IPS DF 6.9 (cell line): ENCODE measurements around the gene MYO1C.
"Not testable (repeated sequence)": the region's sequence is repeated elsewhere in the genome, so short reads cannot be mapped to it uniquely, and the experiment has no call there.

Experiments used
- DNase-seq: peaks from one replicate; pipeline ENCODE4 v3.0.0-alpha.2; 2013; ENCODE audit warnings: low read depth, low spot score
- H3K27ac ChIP-seq: one replicate; pipeline ENCODE4 v1.5.1; 2013; ENCODE audit warnings: low read length, control low read depth
- H3K27me3 ChIP-seq: 2 replicates; pipeline ENCODE4 v1.6.1; 2013; ENCODE audit warnings: mild to moderate bottlenecking, low read length; ENCODE audit not compliant: control insufficient read depth, insufficient read depth
- H3K36me3 ChIP-seq: 2 replicates; pipeline ENCODE4 v1.6.1; 2013; ENCODE audit warnings: low read length; ENCODE audit not compliant: control insufficient read depth, insufficient read depth
- H3K4me1 ChIP-seq: 2 replicates; pipeline ENCODE4 v1.6.1; 2013; ENCODE audit warnings: low read length; ENCODE audit not compliant: control insufficient read depth, insufficient read depth
- H3K4me3 ChIP-seq: 2 replicates; pipeline ENCODE4 v1.5.1; 2013; ENCODE audit warnings: mild to moderate bottlenecking, low read length
- H3K9me3 ChIP-seq: 2 replicates; pipeline ENCODE4 v1.6.1; 2013; ENCODE audit warnings: low read length, inconsistent platforms; ENCODE audit not compliant: control insufficient read depth, insufficient read depth
- WGBS: extraction: QIAGEN DNeasy Blood & Tissue Kit; methylation state at CpG from one replicate; pipeline ENCODE4 v1.1.7; 2013; ENCODE audit warnings: mixed read lengths, missing lambda C conversion rate; ENCODE audit not compliant: insufficient read length, insufficient coverage; 5-methylcytosine and 5-hydroxymethylcytosine counted together

MYO1C gene, protein sequence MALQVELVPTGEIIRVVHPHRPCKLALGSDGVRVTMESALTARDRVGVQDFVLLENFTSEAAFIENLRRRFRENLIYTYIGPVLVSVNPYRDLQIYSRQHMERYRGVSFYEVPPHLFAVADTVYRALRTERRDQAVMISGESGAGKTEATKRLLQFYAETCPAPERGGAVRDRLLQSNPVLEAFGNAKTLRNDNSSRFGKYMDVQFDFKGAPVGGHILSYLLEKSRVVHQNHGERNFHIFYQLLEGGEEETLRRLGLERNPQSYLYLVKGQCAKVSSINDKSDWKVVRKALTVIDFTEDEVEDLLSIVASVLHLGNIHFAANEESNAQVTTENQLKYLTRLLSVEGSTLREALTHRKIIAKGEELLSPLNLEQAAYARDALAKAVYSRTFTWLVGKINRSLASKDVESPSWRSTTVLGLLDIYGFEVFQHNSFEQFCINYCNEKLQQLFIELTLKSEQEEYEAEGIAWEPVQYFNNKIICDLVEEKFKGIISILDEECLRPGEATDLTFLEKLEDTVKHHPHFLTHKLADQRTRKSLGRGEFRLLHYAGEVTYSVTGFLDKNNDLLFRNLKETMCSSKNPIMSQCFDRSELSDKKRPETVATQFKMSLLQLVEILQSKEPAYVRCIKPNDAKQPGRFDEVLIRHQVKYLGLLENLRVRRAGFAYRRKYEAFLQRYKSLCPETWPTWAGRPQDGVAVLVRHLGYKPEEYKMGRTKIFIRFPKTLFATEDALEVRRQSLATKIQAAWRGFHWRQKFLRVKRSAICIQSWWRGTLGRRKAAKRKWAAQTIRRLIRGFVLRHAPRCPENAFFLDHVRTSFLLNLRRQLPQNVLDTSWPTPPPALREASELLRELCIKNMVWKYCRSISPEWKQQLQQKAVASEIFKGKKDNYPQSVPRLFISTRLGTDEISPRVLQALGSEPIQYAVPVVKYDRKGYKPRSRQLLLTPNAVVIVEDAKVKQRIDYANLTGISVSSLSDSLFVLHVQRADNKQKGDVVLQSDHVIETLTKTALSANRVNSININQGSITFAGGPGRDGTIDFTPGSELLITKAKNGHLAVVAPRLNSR

GRCh38 chr17:1492249-1493206, at the start of gene MYO1C:
Gene MYO1C (minus strand): TSS chr17:1492686. CDS start chr17:1492487, 199 bp downstream.
- no peak for DNase-seq
- WGBS = no CpG with 5 or more reads among the region's 35 CpGs
- Histone ChIP-seq H3K27me3 (no peaks in the 10 kb centered on the region), H3K4me1 (no peaks in the 10 kb centered on the region; the same call in 1 of the 2 replicates), H3K9me3 (no peaks in the 10 kb centered on the region), H3K27ac (no peak within 1 kb of the TSS), H3K36me3 (peaks cover 2% of the 10 kb centered on the region; the same call in 1 of the 2 replicates), H3K4me3 (peak within 1 kb of the TSS; percentile 68)

GRCh38 chr17:1541367-1541904, 49.0 kb upstream of the MYO1C start:
- no peak for DNase-seq
- H3K27ac ChIP-seq = no peak overlapping the region
- no peak overlapping the region for H3K4me3 ChIP-seq
- H3K9me3 ChIP-seq = no peaks in the 10 kb centered on the region
- H3K27me3 ChIP-seq = no peaks in the 10 kb centered on the region
- H3K4me1 ChIP-seq = no peaks in the 10 kb centered on the region
- peaks cover 9% of the 10 kb centered on the region; the same call in 1 of the 2 replicates for H3K36me3 ChIP-seq
- no CpG with 5 or more reads among the region's 4 CpGs for WGBS

- H3K27me3 ChIP-seq = no peaks in the 10 kb centered on the region
- H3K36me3 ChIP-seq = peaks cover 9% of the 10 kb centered on the region; the same call in 1 of the 2 replicates
- H3K4me1 ChIP-seq = no peaks in the 10 kb centered on the region
- DNase-seq = no peak
- no peaks in the 10 kb centered on the region for H3K9me3 ChIP-seq
- no peak overlapping the region for H3K4me3 ChIP-seq
- no peak overlapping the region for H3K27ac ChIP-seq
- no CpG with 5 or more reads among the region's 15 CpGs for WGBS
Observed at GRCh38 chr17:1539811-1540210, 47.3 kb upstream of the MYO1C start.

- H3K27me3 ChIP-seq = no peaks in the 10 kb centered on the region
- DNase-seq = no peak
- H3K4me1 ChIP-seq = no peaks in the 10 kb centered on the region
- no peak overlapping the region for H3K4me3 ChIP-seq
- H3K9me3 ChIP-seq = no peaks in the 10 kb centered on the region
- H3K36me3 ChIP-seq = peaks cover 9% of the 10 kb centered on the region
- no peak overlapping the region for H3K27ac ChIP-seq
- WGBS = no CpG with 5 or more reads among the region's 4 CpGs
Observed at GRCh38 chr17:1535737-1536136, 43.3 kb upstream of the MYO1C start.

DNA sequence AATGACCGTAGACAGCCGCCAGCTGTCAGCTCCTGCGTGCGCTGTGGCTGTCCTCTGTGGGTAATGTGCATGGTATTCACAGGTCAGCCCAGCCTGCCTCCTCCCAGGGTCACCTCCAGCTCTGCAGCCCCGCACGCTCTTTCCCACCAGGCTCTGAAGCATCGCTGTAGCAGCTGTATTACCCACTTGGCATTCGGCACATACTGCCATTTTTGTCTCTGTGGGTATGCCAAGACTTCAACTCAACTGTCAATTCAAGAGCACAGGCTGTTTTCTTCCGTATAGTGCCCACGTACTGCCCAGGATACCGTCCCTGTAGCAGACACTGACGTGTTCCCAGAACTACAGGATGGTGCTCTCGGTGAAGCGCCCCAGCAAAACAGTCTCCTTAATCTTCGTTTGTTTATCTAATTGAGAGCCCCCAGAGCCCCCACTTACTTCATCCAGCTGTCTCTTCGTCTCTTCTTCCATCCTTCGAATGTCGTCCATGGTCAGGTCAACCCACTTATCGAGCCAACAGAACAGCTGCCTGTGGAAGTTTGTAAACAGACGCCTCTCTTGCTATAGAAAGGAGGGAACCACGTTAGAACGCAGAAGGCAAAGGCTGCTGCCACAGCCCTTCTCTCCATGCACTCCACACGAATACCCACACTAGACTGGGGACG, 41.3 kb upstream of the MYO1C start:
- H3K9me3 ChIP-seq = no peaks in the 10 kb centered on the region
- no CpG with 5 or more reads among the region's 24 CpGs for WGBS
- no peak overlapping the region for H3K27ac ChIP-seq
- H3K4me3 ChIP-seq = no peak overlapping the region
- DNase-seq = no peak
- no peaks in the 10 kb centered on the region for H3K27me3 ChIP-seq
- H3K4me1 ChIP-seq = no peaks in the 10 kb centered on the region
- H3K36me3 ChIP-seq = peaks cover 10% of the 10 kb centered on the region

GRCh38 chr17:1532836-1533602, 40.5 kb upstream of the MYO1C start:
- Histone ChIP-seq H3K27ac (no peak overlapping the region), H3K4me3 (no peak overlapping the region), H3K9me3 (no peaks in the 10 kb centered on the region), H3K4me1 (no peaks in the 10 kb centered on the region), H3K27me3 (no peaks in the 10 kb centered on the region), H3K36me3 (peaks cover 6% of the 10 kb centered on the region)
- DNase-seq = no peak
- WGBS = no CpG with 5 or more reads among the region's 10 CpGs

DNA sequence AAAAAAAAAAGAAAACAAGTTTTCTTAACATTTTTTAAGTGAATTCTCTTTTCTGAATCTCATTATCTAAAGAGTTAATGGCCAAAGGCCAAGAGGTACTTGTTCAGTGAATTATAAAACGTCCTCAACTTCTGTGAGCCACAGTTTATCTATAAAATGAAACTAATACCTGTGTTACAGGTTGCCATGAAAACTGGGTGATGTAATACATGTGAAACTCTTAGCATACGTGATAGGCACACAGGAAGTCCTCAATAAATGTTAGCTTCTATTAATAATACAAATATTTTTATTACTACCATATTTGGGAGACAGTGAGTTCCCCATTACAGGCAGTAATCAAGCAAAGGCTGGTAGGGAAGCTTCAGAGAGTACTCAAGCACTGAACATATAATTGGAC, 37.4 kb upstream of the MYO1C start:
- Histone ChIP-seq H3K9me3 (no peaks in the 10 kb centered on the region), H3K4me1 (no peaks in the 10 kb centered on the region), H3K27me3 (no peaks in the 10 kb centered on the region), H3K36me3 (peaks cover 4% of the 10 kb centered on the region; the same call in 1 of the 2 replicates), H3K4me3 (no peak overlapping the region), H3K27ac (no peak overlapping the region)
- no peak for DNase-seq
- WGBS = no CpG with 5 or more reads among the region's 2 CpGs

DNA sequence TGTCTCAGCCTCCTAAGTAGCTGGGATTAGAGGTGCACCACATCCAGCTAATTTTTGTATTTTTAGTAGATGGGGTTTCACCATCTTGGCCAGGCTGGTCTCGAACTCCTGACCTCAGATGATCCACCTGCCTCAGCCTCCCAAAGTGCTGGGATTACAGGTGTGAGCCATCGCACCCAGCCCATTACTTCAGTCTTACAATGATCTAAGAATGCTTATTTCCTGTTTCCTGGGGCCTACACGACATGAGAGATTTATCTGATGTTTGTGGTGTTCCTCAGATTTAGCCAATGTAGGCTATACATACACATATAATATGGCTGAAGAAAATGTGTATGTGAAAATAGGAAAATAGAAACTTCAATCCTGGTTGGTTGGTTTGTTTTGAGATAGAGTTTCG, 34.4 kb upstream of the MYO1C start:
- DNase-seq, H3K4me1 ChIP-seq, H3K36me3 ChIP-seq, H3K27me3 ChIP-seq, H3K4me3 ChIP-seq, H3K9me3 ChIP-seq, H3K27ac ChIP-seq: not testable (repeated sequence)
- WGBS = no CpG with 5 or more reads among the region's 4 CpGs

GRCh38 chr17:1522626-1523025, 30.1 kb upstream of the MYO1C start:
- no CpG with 5 or more reads among the region's 5 CpGs for WGBS
- no peak overlapping the region for H3K27ac ChIP-seq
- no peak for DNase-seq
- no peaks in the 10 kb centered on the region for H3K9me3 ChIP-seq
- H3K4me3 ChIP-seq = no peak overlapping the region
- H3K4me1 ChIP-seq = no peaks in the 10 kb centered on the region
- H3K36me3 ChIP-seq = no peaks in the 10 kb centered on the region
- no peaks in the 10 kb centered on the region for H3K27me3 ChIP-seq
